Lower lobe of right lung (tissue), 2 donors: ENCODE data around the gene ANKS3. TPM values are rescaled to one million over a fixed set of nuclear protein-coding genes. Genes with fewer than 3 reads are reported as not detected.

Experiments used
- ATAC-seq, 2 donors: fragments of 200-7000 bp; cut with Tn5 transposase; one replicate each; pipeline ENCODE4 v1.9.1; 2020 to 2022; ENCODE audit warnings: mild to moderate bottlenecking in 2 of 2, moderate library complexity in 2 of 2
- DNase-seq: peaks from one replicate; pipeline ENCODE4 v3.0.0-alpha.2; 2020
- H3K27ac ChIP-seq: fragments of 200-600 bp; one replicate; pipeline ENCODE4 v1.8.0; 2022
- H3K27me3 ChIP-seq: fragments of 200-600 bp; one replicate; pipeline ENCODE4 v1.8.0; 2022; ENCODE audit warnings: low read depth
- H3K36me3 ChIP-seq: fragments of 200-600 bp; one replicate; pipeline ENCODE4 v1.8.0; 2022; ENCODE audit warnings: mild to moderate bottlenecking
- H3K4me1 ChIP-seq: fragments of 200-600 bp; one replicate; pipeline ENCODE4 v1.8.0; 2022
- H3K4me3 ChIP-seq: fragments of 200-600 bp; one replicate; pipeline ENCODE4 v1.8.0; 2022; ENCODE audit warnings: mild to moderate bottlenecking
- H3K9me3 ChIP-seq: fragments of 200-600 bp; one replicate; pipeline ENCODE4 v1.8.0; 2022
- intact Hi-C: fragments of 100-400 bp; cut with DNase I; formaldehyde crosslinking; loops from one replicate; pipeline ENCODE4 v1.11.0; 2022
- total RNA-seq: library from RNA; stranded (reverse); fragmentation: NEBNext Ultra II Directional; extraction: Animal tissue kit (Norgen Biotek cat#: 25700); gene quantifications from one replicate; pipeline ENCODE4 v1.2.1, GENCODE V29; 2021
- TF ChIP-seq, protein P1 (sequence below): fragments of 200-600 bp; IDR thresholded peaks from one replicate; pipeline ENCODE4 v1.8.0; 2022; ENCODE audit warnings: antibody characterized with exemption, mild to moderate bottlenecking
- donor health status: DM: no; HTN: yes; CAD: no; lungs with severe emphysema.

The ANKS3 gene
- total RNA-seq, 1 donor from 2014 or later = 20.6 TPM

GRCh38 chr16:4734730-4735535, 862 bp upstream of the ANKS3 start:
- H3K4me3 ChIP-seq = peak overlapping the region; percentile 98
- TF ChIP-seq, protein P1, sequence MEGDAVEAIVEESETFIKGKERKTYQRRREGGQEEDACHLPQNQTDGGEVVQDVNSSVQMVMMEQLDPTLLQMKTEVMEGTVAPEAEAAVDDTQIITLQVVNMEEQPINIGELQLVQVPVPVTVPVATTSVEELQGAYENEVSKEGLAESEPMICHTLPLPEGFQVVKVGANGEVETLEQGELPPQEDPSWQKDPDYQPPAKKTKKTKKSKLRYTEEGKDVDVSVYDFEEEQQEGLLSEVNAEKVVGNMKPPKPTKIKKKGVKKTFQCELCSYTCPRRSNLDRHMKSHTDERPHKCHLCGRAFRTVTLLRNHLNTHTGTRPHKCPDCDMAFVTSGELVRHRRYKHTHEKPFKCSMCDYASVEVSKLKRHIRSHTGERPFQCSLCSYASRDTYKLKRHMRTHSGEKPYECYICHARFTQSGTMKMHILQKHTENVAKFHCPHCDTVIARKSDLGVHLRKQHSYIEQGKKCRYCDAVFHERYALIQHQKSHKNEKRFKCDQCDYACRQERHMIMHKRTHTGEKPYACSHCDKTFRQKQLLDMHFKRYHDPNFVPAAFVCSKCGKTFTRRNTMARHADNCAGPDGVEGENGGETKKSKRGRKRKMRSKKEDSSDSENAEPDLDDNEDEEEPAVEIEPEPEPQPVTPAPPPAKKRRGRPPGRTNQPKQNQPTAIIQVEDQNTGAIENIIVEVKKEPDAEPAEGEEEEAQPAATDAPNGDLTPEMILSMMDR = no peak
- peaks cover 18% of the 10 kb centered on the region for H3K4me1 ChIP-seq
- H3K36me3 ChIP-seq = peaks cover 3% of the 10 kb centered on the region
- peak; percentile 87 to 90 for ATAC-seq
- intact Hi-C loops = no loop called here
- no peaks in the 10 kb centered on the region for H3K9me3 ChIP-seq
- peak; percentile 93 for DNase-seq
- peak overlapping the region; percentile 85 for H3K27ac ChIP-seq
- no peaks in the 10 kb centered on the region for H3K27me3 ChIP-seq

DNA sequence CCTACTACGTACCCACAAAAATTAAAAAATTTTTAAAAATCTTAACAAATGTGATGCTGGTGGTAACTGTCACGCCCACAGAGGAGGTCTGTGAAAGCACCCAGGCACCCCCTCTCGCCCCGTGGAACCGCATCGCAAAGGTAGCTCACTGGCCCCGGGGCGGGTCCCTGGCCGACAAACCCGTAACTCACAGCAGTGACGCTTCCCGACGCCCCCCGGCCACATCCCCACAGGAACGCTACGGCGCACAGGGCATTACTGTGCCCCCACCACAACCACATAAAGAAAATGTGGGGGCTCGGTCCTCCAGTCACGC, 366 bp downstream of the ANKS3 start:
- Histone ChIP-seq H3K27ac (peak overlapping the region; percentile 85), H3K4me3 (peak overlapping the region; percentile 98), H3K9me3 (no peaks in the 10 kb centered on the region), H3K36me3 (peaks cover 15% of the 10 kb centered on the region), H3K4me1 (peaks cover 18% of the 10 kb centered on the region), H3K27me3 (no peaks in the 10 kb centered on the region)
- ATAC-seq (peak in 1 of 2 donors; percentile 8), DNase-seq (no peak)
- intact Hi-C loops = no loop called here
- TF ChIP-seq, protein P1 = no peak

DNA sequence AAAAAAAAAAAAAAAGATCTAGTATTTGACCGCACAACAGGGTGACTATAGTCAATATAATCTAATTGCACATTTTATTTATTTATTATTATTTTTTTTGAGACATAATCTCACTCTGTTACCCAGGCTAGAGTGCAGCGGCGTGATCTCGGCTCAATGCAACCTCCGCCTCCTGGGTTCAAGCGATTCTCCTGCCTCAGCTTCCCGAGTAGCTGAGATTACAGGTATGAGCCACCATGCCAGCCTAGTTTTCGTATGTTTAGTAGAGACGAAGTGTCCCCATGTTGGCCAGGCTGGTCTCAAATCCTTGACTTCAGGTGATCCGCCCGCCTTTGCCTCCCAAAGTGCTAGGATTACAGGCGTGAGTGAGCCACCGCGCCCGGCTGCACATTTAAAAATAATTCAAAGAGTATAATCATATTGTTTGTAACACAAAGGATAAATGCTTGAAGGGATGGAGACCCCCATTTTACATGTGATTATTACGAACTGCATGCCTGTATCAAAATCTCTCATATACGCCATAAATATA, 794 bp downstream of the ANKS3 start:
- Histone ChIP-seq H3K9me3 (no peaks in the 10 kb centered on the region), H3K27ac (peak overlapping the region; percentile 85), H3K36me3 (peaks cover 19% of the 10 kb centered on the region), H3K4me1 (peaks cover 18% of the 10 kb centered on the region), H3K4me3 (peak overlapping the region; percentile 98), H3K27me3 (no peaks in the 10 kb centered on the region)
- no peak for ATAC-seq
- TF ChIP-seq, protein P1 = no peak
- no peak for DNase-seq
- intact Hi-C loops = no loop called here

- H3K36me3 ChIP-seq = peaks cover 51% of the 10 kb centered on the region
- TF ChIP-seq, protein P1 = no peak
- intact Hi-C loops = no loop called here
- no peaks in the 10 kb centered on the region for H3K9me3 ChIP-seq
- no peak overlapping the region for H3K27ac ChIP-seq
- H3K27me3 ChIP-seq = no peaks in the 10 kb centered on the region
- DNase-seq (no peak), ATAC-seq (no peak)
- no peak overlapping the region for H3K4me3 ChIP-seq
- peaks cover 11% of the 10 kb centered on the region for H3K4me1 ChIP-seq
Measured at GRCh38 chr16:4729876-4730275, 4.2 kb downstream of the ANKS3 start.

DNA sequence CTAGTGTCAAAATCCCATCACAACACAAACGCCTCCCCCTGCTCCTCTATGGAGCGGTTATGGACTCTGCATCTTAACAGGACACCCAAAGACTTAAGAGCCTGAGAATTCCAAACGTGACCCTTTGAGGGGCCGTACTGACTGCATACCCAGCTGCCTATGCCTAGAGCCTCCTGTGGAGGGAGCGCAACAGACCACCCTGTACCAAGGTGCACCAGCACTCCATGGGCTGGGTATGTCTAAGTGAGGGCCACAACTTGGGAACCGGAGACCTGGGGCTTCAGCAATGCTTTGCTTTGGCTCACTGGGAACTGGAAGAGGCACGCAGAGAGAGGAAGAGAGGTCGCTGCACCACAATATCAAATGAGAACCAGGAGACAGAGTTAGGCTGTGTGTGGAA, 5.4 kb downstream of the ANKS3 start:
- Histone ChIP-seq H3K27me3 (no peaks in the 10 kb centered on the region), H3K4me1 (peaks cover 10% of the 10 kb centered on the region), H3K27ac (no peak overlapping the region), H3K4me3 (no peak overlapping the region), H3K36me3 (peaks cover 61% of the 10 kb centered on the region), H3K9me3 (no peaks in the 10 kb centered on the region)
- intact Hi-C loops = no loop called here
- ATAC-seq (no peak), DNase-seq (no peak)
- TF ChIP-seq, protein P1 = no peak
